Activated naive CD8-positive, alpha-beta T cell treated with anti-CD3 and anti-CD28 coated beads, Interleukin-2, amount 50 U/mL, for 16 hours (primary cell): ENCODE measurements around the gene NPR3.
"Not testable (repeated sequence)": the region's sequence is repeated elsewhere in the genome, so short reads cannot be mapped to it uniquely, and the experiment has no call there.

Experiments
- DNase-seq: peaks from one replicate; pipeline ENCODE4 v3.0.0-alpha.2; 2020; ENCODE audit warnings: low read depth, low spot score

The NPR3 gene

GRCh38 chr5:32767948-32768467 is 56.9 kb downstream of the NPR3 start:
- DNase-seq = no peak

- DNase-seq = no peak
Measured at GRCh38 chr5:32769711-32770110, 58.6 kb downstream of the NPR3 start.

GRCh38 chr5:32770444-32770843 is 59.3 kb downstream of the NPR3 start:
- no peak for DNase-seq

DNA sequence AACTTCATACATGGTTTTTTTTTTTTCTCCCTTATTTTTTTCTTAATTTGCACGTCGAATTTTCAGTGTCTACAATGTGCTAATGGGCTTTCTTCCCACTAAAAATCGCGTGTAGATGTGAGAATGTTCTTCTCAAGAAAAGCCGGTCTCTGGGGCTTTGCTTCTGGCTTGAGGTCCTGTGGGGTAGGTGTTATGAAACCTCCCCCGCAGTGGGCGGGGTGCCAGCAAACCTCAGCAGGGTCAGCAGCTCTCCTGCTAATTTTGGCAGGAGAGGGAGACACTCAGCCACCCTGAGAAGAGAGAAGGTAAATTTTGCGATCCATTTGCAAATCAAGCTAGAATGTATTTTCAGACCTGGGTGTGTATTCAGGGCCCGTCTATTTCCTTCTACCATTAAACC is 59.9 kb downstream of the NPR3 start:
- DNase-seq = no peak

GRCh38 chr5:32773944-32774343 is 62.8 kb downstream of the NPR3 start:
- DNase-seq = no peak

GRCh38 chr5:32776200-32776599 is 65.1 kb downstream of the NPR3 start:
- no peak for DNase-seq

DNA sequence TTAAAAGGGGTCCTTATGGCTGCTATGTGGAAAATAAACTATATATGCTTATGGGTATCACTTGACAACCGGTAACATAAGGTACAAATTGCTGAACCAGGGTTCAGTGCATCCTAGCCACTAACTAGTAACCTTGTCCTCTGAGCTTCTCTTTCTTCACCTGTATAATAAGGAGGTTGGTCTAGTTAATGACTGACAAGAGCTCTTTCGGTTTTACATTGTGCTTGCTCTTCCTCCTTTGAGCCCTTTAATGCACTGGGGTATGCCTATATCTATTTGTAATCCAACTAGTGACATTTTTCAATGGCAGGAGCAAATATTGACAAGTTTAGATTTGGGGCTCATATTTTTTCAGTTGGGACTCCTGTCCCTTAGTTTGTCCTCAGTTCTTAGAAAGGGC is 66.1 kb downstream of the NPR3 start:
- no peak for DNase-seq

- no peak for DNase-seq
Measured at GRCh38 chr5:32777733-32778132, 66.6 kb downstream of the NPR3 start.

DNA sequence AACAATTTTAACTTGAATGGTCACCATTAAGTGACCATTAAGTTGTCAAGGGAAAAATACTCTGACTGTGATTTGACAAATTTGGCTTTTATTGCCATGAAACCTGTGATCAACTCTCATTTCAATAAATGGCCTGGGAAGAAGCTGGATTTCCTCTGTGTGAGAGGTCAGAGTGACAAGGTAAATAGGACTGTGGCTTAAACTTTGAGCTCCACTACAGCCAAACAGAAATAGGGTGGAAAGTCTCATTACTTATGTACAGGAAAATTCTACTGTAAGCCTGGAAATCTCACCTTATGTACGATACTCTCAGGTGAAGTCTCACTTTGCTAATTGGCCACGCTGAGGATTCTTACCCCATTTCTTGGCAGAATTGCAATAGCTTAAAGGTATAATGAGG is 67.3 kb downstream of the NPR3 start:
- no peak for DNase-seq

DNA sequence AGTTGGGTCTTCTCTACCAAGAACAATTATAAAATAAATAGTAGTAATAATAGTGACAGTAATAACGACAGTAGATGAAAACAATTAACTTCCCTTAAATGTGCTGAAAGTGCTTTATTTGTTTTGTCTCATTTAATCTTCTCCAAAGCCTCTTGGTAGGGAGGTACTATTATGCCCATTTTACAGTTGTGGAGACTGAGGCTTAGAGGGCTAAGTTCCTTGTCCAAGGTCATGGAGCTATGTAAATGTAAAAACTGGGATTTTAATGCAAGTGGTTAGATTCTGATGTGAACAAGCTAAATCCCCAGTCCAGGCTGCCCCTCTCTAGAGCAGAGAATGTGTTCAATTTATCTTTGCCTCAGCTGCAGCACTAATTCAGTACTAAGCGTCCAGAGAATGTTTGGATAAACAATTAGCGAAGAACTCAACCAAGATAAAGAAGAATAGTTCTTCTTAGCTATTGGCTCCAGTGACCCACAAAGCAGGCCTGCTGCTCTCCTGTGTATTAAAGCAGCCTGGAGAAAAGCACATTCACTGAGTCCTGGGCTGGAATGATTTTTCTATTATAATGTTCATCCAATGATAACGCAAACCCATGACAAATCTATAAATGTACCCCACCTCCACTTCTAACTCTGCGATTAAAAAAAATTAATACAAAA is 68.8 kb downstream of the NPR3 start:
- no peak for DNase-seq

DNA sequence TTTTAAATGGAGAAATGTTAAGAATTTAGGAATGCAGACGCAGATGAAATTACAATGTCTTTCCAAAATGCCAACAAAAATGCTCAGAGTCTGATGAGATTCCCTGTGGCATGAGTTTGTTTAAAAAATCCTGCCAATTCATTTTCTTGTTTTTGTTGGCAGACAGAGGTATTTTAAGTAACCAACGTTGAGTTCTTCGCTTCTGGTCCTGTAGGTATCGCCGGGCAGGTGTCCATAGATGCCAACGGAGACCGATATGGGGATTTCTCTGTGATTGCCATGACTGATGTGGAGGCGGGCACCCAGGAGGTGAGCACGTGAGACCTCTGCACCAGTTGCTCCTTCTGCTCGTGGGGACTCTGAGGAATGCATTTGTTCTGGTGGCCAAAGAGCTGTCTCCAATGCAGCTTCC is 69.4 kb downstream of the NPR3 start:
- no peak for DNase-seq

GRCh38 chr5:32783661-32784060 is 72.5 kb downstream of the NPR3 start:
- DNase-seq = no peak

GRCh38 chr5:32785611-32786254 is 74.6 kb downstream of the NPR3 start:
- no peak for DNase-seq

DNA sequence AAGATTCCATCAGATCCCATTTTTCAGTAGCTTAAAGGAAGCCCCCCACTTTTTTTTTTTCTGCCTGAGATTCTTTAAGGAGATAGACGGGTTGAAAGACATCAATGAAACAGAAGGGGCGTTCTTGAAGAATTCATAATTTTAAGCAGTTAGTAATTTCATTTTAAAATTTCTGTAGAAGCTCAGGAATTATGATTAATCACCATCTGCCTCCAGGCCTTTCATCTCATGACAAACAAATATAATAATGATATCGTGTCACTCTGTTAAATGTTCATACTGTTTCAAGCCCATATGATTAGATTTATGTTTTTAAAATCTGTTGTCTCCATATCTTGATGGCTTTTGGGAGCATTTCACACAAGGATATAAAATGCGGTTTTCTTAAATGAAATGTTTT is 75.2 kb downstream of the NPR3 start:
- no peak for DNase-seq

GRCh38 chr5:32790411-32790951 is 79.4 kb downstream of the NPR3 start:
- no peak for DNase-seq

DNA sequence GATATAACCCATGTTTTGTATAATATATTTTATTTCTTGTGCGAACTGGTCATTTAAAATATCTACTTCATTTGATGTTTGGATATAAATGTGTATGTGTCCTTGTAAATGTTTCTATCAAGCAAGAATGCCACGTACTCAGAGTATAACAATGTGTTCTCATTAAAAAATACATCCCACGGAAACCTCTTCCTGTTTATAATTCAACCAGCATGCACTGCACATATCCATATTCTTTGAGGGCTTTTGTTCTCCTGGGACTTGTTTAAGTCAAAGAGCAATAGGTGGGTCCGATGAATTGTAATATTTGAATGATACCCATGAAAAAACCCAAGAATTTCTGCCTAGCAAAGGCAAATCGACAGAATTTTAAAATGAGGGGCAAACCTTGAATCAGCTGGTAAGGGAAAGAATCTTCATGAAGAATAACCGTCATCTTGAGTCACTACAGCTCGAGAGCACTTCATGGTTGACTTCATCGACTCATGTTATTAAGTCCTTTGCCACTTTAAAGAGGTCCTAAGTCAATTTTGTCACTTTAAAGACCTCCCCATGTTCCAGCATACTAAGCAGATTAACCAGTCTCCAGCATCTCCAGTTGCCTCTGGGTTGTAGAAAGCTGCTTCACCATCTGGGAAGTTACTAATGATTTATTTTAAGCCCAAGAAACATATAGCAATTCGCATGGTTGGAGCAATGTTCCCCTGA is 80.6 kb downstream of the NPR3 start:
- DNase-seq = no peak

- no peak for DNase-seq
Measured at GRCh38 chr5:32794086-32794485, 83.0 kb downstream of the NPR3 start.

DNA sequence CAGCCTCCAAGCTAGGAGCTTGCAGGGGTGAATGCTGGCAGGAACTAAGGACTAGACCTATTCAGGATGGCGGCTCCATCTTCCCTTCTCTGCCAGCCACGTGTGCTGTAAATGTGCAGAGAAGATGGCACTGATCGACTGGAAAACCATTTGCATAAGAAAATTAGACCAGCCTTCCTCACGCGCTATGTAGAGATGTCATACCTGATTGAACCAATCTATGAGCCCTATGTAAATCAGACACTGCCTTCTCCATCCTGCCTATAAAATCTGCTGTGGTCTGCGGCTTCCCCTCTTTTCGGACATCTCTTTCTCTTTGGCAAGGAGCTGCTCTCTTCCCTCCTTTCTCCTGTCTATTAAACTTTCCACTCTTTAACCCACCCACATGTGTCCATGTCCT is 91.6 kb downstream of the NPR3 start:
- no peak for DNase-seq

- DNase-seq = no peak
Measured at GRCh38 chr5:32803656-32804055, 92.5 kb downstream of the NPR3 start.

DNA sequence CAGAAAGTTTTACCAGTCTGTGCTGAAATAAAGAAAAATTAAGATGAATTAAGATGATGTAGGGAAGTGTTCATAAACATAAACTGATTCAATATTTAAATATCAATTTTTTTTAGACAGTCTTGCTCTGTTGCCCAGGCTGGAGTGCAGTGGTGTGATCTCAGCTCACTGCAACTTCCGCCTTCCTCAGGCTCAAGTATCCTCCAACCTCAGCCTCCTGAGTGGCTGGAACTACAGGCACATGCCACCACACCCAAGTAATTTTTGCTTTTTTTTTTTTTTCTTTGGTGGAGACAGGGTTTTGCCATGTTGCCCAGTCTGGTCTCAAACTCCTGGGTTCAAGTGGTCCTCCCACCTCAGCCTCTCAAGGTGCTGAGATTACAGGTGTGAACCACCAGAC is 94.3 kb downstream of the NPR3 start:
- DNase-seq = not testable (repeated sequence)

DNA sequence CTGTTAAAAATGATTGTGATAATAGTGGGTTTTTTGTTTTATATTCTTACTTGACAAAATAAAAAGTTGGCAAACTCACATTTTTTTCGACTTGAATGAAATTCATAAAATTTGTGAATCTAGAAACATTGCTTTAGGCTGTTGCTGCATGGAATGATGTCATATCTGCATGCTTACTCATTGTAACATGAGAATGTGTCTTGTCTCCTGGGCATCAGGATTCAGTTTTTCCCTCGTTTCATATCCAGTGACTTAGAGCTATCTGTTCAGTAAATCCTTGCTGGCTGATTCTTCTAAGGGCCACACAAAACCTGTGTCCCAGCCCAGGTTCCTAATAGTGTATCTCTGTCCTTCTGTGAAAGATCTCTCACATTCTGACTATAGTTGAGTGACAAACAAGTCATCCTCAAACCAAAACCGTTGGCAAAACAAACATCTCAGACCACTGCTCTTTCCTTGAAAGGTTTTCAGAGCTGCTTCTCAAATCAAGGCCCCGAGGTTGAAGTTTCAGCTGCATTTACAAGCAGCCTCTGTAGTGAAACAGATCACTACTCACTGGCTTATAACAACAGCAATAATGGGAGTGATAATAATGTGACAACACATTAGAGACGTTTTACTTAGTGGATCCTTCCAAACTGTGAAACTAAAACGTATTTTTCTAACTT is 95.0 kb downstream of the NPR3 start:
- no peak for DNase-seq

DNA sequence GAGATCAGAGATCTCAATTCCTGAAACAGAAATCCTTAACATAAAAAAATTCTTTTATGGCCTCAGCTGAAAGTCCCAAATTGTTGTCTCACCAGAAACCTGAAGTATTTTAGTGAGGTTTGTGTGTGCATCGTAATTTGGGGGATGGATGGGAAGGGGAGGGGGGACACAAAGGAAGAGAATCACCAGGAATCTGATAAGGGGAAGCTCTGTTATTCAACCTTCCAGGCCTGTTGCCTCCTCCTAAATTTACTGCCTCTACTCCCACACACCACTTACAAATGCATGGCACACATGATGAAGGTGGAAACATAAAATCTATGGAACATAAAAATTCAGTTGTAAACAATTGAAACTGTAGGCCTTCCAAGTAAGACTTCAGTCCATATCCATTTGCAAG is 97.7 kb downstream of the NPR3 start:
- no peak for DNase-seq
